ENCODE data around the gene TNC.

DNA sequence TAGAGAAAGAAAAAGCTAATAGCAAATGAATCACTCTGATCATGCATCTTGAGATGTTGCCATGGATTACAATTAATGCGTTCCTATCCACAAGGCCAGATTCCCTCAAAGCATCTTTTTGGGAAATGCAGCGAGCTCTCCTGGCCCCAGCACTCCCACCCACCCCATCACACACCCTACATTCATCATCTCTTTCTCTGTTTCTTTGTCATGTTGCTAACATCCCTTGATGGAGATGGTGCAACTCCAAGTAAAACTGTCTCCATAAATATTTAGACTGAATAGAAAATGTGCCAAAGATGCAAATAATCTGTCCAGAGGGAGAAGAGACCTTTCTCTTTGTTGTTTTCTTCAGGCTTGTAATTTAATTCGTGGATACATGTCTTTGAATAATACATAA is 30.8 kb upstream of the TNC start:
- TF ChIP-seq EP300 (IDR thresholded peaks at IDR 0.05) (no peak), POLR2A (IDR thresholded peaks at IDR 0.05) (no peak)
- TF ChIP-seq, protein P1, sequence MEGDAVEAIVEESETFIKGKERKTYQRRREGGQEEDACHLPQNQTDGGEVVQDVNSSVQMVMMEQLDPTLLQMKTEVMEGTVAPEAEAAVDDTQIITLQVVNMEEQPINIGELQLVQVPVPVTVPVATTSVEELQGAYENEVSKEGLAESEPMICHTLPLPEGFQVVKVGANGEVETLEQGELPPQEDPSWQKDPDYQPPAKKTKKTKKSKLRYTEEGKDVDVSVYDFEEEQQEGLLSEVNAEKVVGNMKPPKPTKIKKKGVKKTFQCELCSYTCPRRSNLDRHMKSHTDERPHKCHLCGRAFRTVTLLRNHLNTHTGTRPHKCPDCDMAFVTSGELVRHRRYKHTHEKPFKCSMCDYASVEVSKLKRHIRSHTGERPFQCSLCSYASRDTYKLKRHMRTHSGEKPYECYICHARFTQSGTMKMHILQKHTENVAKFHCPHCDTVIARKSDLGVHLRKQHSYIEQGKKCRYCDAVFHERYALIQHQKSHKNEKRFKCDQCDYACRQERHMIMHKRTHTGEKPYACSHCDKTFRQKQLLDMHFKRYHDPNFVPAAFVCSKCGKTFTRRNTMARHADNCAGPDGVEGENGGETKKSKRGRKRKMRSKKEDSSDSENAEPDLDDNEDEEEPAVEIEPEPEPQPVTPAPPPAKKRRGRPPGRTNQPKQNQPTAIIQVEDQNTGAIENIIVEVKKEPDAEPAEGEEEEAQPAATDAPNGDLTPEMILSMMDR (IDR thresholded peaks at IDR 0.05), result no peak

Data from stomach (tissue), 4 donors.